Subcutaneous abdominal adipose tissue (tissue), 5 donors: Measurements from ENCODE around the gene PTGIR.
A peak's percentile ranks its signal among the peaks of the same experiment; 100 is the strongest.

ENCODE experiments used
- H3K27ac ChIP-seq: one replicate; pipeline ENCODE4 v1.7.0; 2013; ENCODE audit warnings: low read depth, mild to moderate bottlenecking, inconsistent platforms, low read length, moderate library complexity
- H3K27me3 ChIP-seq, 5 donors: one replicate each; pipeline ENCODE4 v1.7.0; 2013; ENCODE audit warnings: low read length in 5 of 5, inconsistent platforms in 1 of 5; ENCODE audit not compliant: control insufficient read depth in 5 of 5, insufficient read depth in 4 of 5
- H3K36me3 ChIP-seq, 5 donors: one replicate each; pipeline ENCODE4 v1.7.0; 2013; ENCODE audit warnings: low read length in 5 of 5; ENCODE audit not compliant: control insufficient read depth in 5 of 5, insufficient read depth in 5 of 5
- H3K4me1 ChIP-seq, 5 donors: one replicate each; pipeline ENCODE4 v1.7.0; 2013; ENCODE audit warnings: low read length in 5 of 5, mild to moderate bottlenecking in 3 of 5, moderate library complexity in 1 of 5; ENCODE audit not compliant: control insufficient read depth in 5 of 5, insufficient read depth in 5 of 5
- H3K4me3 ChIP-seq, 5 donors: one replicate each; pipeline ENCODE4 v1.7.0; 2013; ENCODE audit warnings: low read length in 5 of 5, low read depth in 1 of 5
- H3K9ac ChIP-seq, 5 donors: one replicate each; pipeline ENCODE4 v1.7.0; 2013; ENCODE audit warnings: low read length in 5 of 5, mild to moderate bottlenecking in 4 of 5, moderate library complexity in 3 of 5
- H3K9me3 ChIP-seq, 5 donors: one replicate each; pipeline ENCODE4 v1.7.0; 2013; ENCODE audit warnings: low read length in 5 of 5; ENCODE audit not compliant: control insufficient read depth in 5 of 5
- donor health status: healthy.
- donor health status: healthy.
- donor health status: healthy.
- donor health status: healthy.
- donor health status: healthy.

Gene PTGIR

DNA sequence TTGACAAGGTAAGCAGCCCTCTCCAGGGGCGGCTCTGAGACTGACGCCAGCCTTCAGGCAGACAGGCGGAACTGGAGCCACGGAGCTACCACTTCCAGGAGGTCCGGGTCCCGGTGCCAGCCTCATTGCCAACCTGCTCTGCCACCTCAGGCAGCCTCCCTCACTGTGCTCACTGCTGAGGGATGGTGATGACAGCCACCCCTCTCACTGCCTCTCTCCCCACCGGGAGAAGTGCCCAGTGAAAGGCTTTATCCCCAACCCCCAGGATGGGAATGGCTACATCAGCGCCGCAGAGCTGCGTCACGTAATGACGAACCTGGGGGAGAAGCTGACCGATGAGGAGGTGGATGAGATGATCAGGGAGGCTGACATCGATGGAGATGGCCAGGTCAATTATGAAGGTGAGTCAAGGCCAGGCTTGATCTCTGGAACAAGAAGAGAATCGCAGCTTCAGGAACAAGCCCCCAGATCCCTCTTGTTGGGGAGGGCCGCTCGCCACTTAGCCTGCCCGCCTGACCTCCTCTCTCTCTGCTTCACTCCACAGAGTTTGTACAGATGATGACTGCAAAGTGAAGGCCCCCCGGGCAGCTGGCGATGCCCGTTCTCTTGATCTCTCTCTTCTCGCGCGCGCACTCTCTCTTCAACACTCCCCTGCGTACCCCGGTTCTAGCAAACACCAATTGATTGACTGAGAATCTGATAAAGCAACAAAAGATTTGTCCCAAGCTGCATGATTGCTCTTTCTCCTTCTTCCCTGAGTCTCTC is 16.1 kb downstream of the PTGIR start:
- Histone ChIP-seq H3K4me3 (no peak overlapping the region), H3K9me3 (no peaks in the 10 kb centered on the region), H3K9ac (no peak overlapping the region), H3K36me3 (peaks cover 0 to 53% (median 49%) of the 10 kb centered on the region in 5 donors), H3K4me1 (peaks cover 0 to 36% (median 16%) of the 10 kb centered on the region in 5 donors), H3K27me3 (no peaks in the 10 kb centered on the region), H3K27ac (no peak overlapping the region)

DNA sequence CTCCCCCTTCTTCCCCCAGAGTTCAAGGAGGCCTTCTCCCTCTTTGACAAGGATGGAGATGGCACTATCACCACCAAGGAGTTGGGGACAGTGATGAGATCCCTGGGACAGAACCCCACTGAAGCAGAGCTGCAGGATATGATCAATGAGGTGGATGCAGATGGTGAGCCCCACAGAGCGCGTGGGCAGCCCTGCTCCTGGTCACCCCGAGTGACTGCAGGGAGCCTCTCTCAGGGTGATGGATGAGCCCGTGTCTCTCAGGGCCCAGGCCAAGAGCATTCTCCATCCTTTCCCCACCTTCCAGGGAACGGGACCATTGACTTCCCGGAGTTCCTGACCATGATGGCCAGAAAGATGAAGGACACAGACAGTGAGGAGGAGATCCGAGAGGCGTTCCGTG is 16.7 kb downstream of the PTGIR start:
- Histone ChIP-seq H3K9ac (no peak overlapping the region), H3K36me3 (peaks cover 0 to 53% (median 49%) of the 10 kb centered on the region in 5 donors), H3K27me3 (no peaks in the 10 kb centered on the region), H3K4me3 (no peak overlapping the region), H3K9me3 (no peaks in the 10 kb centered on the region), H3K4me1 (peaks cover under 1 to 42% (median 22%) of the 10 kb centered on the region in 5 donors), H3K27ac (no peak overlapping the region)

DNA sequence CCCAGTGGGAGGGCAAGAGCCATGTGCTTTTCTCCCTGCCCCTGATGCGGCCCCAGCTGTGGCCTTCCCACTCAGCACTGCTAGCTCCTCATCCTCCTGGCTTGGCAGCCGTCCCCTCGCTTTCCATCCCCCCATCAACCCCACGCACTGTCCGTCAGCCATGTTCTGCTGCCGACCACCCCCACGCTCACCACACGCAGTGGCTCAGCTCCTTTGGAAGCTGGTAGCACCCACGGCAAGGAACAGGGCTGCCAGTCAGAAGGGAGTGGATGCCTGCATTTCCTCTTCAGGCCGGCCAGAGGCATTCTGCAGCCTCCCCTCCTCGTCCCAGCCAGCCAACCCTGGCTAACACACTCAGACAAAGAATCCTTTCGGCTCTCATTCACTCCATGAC is 17.4 kb downstream of the PTGIR start:
- no peak overlapping the region for H3K4me3 ChIP-seq
- H3K9me3 ChIP-seq, result no peaks in the 10 kb centered on the region
- H3K36me3 ChIP-seq, result peaks cover 0 to 53% (median 49%) of the 10 kb centered on the region in 5 donors
- H3K4me1 ChIP-seq, result peaks cover 3 to 48% (median 28%) of the 10 kb centered on the region in 5 donors
- H3K9ac ChIP-seq, result no peak overlapping the region
- no peaks in the 10 kb centered on the region for H3K27me3 ChIP-seq
- no peak overlapping the region for H3K27ac ChIP-seq

DNA sequence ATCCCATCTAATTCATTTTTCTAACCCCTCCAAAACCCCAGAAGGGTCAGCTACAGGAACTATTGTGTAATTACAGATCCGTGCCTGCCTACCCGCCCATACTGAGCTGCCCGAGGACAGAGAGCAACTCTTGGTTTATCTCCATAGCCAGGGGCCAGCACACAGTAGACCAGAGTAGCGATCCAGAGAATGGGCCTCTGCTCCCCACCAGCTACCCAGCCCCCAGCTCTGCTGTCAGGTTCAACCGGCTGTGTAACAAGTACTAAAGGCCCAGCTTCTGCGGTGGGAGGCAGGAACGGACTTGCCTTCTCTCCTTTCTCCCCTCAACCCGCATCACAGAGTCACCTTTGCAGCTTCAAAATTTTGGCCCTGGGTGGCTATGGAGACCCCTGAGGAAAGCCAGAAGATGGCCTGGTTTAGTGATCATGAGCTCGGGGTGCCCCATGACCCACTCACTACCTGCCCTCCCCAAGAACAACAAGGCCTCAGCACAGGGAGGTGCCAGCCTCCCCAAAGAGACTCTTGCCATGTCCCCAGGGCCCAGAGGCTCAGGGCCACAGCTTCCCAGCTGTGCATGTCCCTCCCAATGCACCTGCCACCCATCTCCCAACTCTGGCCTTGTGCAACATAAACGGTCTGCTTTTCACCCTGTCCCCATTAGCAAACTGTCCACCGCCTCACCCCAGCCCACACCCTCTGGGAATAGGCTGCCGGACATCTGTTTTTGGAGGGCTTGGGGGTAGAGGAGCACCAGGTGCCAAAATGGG is 18.0 kb downstream of the PTGIR start:
- no peak overlapping the region for H3K27ac ChIP-seq
- H3K4me1 ChIP-seq, result peaks cover 4 to 50% (median 32%) of the 10 kb centered on the region in 5 donors
- H3K27me3 ChIP-seq, result no peaks in the 10 kb centered on the region
- H3K9ac ChIP-seq, result no peak overlapping the region
- no peaks in the 10 kb centered on the region for H3K9me3 ChIP-seq
- no peak overlapping the region for H3K4me3 ChIP-seq
- H3K36me3 ChIP-seq, result peaks cover 0 to 53% (median 49%) of the 10 kb centered on the region in 5 donors

DNA sequence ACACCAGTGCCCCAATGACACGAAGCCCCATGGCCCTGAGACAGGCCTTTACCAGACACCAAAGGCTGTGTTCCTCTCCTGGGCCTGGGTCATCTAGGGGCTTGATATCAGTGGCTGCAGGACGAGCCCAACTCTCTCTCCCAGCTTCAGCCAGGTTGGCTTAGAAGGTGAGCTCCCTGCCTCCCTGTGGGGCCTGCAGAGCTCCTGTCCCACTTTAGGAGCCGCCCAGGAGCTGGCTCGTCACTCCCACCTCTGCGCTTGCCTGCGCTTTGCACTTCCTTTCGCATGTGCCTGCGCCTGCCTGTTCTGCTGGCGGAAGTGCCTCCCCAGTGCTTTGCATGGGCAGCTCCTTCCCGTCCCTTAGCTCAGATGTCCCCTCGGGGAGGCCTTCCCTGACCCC is 18.9 kb downstream of the PTGIR start:
- Histone ChIP-seq H3K4me1 (peaks cover 4 to 48% (median 36%) of the 10 kb centered on the region in 5 donors), H3K4me3 (no peak overlapping the region), H3K27me3 (no peaks in the 10 kb centered on the region), H3K36me3 (peaks cover 0 to 53% (median 49%) of the 10 kb centered on the region in 5 donors), H3K9me3 (no peaks in the 10 kb centered on the region), H3K27ac (no peak overlapping the region), H3K9ac (no peak overlapping the region)

DNA sequence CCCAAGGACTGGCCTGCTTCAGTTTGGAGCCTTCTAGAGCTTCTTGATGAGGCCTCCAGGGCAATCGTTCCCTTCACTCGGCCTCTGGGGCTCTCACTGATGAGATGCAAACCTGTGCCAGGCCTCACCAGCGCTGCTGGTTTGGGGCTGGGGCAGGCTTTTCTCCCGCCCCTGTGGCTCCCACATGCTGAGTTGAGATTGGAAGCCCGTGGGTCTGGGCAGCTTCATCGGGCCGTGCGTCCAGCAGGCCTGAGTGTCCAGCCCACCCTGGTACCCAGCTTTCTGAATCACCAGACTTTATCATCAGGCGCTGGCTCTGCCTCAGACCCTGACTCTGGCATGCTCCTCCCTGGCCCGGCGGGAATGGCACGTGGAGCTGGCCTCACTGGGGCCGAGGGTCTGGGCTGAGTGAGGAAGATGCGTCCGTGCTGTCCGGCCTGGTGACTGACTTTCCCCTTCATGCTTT is 19.5 kb downstream of the PTGIR start:
- H3K9ac ChIP-seq, result no peak overlapping the region
- H3K9me3 ChIP-seq, result no peaks in the 10 kb centered on the region
- H3K4me3 ChIP-seq, result no peak overlapping the region
- no peak overlapping the region for H3K27ac ChIP-seq
- H3K27me3 ChIP-seq, result no peaks in the 10 kb centered on the region
- H3K36me3 ChIP-seq, result peaks cover 0 to 50% (median 46%) of the 10 kb centered on the region in 5 donors
- H3K4me1 ChIP-seq, result peaks cover 4 to 46% (median 37%) of the 10 kb centered on the region in 5 donors

DNA sequence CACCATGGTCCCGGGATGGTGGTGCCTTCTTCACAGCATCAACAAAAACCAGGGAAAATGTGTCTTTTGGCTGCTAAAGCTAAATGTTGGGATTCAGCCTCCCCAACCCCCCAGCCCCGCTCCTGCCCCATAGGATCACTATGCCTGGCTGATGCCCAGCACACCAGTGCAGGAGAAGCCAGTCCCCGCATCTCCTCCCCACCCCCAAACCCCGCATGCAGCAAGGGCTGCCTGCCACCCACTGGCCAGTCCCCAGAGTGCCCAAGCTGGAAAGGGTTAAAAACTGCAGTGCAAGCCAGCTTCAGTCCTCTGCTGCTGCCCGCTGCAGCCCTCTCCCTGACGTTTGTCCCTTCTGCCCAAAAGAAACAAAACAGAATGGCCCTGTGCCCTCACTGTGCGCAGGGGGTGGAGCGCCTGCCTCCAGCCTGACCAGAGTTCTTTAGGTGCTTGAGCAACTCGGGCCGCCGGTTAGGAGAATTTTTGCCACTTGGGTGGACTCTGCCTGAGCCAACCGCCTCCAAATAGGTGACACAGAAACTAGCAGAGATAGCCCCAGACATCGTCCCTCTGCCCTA is 20.0 kb downstream of the PTGIR start:
- Histone ChIP-seq H3K27ac (no peak overlapping the region), H3K36me3 (peaks cover 0 to 47% (median 44%) of the 10 kb centered on the region in 5 donors), H3K4me1 (peaks cover 4 to 51% (median 42%) of the 10 kb centered on the region in 5 donors)

DNA sequence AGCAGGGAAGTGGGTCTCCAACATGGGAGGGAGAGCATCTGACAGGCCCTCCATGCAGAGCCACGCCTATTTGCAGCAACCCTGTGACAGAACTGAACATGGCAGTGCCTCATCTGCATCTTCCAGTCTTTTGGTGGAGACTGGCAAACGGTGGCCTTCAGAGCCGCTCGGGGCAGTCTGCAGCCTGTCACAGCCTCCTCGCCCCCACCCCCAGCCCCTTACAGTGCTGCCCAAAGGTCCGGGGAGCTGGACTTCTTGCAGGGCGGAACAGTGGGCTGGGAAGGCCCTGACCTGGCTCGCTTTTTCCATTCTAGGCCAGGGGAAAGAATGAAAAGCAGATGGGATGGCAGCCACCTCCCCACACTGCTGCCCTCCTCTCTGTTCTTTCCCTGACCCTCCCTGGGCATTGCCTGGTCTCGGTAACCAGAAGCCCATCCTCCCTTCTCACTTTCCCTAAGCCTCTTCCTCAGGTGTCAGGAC is 21.1 kb downstream of the PTGIR start:
- no peaks in the 10 kb centered on the region for H3K27me3 ChIP-seq
- peaks cover 4 to 53% (median 43%) of the 10 kb centered on the region in 5 donors for H3K4me1 ChIP-seq
- no peak overlapping the region for H3K9ac ChIP-seq
- peak overlapping the region in 2 of 5 donors; percentile 13 to 94 for H3K4me3 ChIP-seq
- H3K27ac ChIP-seq, result peak overlapping the region; percentile 37
- H3K36me3 ChIP-seq, result peaks cover 0 to 36% (median 33%) of the 10 kb centered on the region in 5 donors
- H3K9me3 ChIP-seq, result peaks cover 0 to 5% (median 4%) of the 10 kb centered on the region in 5 donors

More for the DNA sequence above, 20.0 kb downstream of the PTGIR start:
- no peaks in the 10 kb centered on the region for H3K9me3 ChIP-seq
- no peak overlapping the region for H3K9ac ChIP-seq
- H3K4me3 ChIP-seq, result no peak overlapping the region
- H3K27me3 ChIP-seq, result no peaks in the 10 kb centered on the region

DNA sequence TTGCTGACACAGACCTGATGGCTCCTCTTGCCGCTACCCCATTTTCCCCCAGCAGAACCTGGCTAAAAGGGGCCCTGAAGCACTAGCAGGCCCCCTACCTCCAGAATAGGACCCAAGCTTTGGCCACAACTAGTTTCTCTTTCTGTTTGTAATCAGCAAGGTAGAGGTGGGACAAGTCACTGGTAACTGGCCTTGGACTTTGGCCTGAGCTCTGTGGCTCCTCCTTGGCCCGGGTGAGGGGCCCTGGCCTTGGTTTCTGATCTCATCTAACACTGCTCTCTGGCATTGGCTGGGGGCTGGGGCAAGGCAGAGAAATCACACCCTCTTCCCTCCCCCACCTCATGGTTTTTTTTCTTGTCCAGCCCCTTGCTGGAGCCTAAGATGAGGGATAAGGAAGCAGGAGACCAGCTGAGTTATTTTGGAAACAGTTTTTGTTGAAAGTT is 21.7 kb downstream of the PTGIR start:
- H3K9me3 ChIP-seq, result peaks cover 0 to 8% (median 5%) of the 10 kb centered on the region in 5 donors
- H3K9ac ChIP-seq, result peak overlapping the region in 4 of 5 donors; percentile 41 to 98 (median 96)
- H3K27me3 ChIP-seq, result no peaks in the 10 kb centered on the region
- peaks cover 0 to 30% (median 28%) of the 10 kb centered on the region in 5 donors for H3K36me3 ChIP-seq
- H3K27ac ChIP-seq, result peak overlapping the region; percentile 37
- H3K4me1 ChIP-seq, result peaks cover 4 to 53% (median 43%) of the 10 kb centered on the region in 5 donors
- H3K4me3 ChIP-seq, result peak overlapping the region in 4 of 5 donors; percentile 27 to 95 (median 94)
